Body of pancreas (tissue), 4 donors: Measurements from ENCODE around the gene ACSF3.

ENCODE experiments used
- POLR2A ChIP-seq, 3 donors: fragments of 450-650 bp; IDR thresholded peaks; one replicate each; pipeline ENCODE4 v1.6.1; 2016; ENCODE audit warnings: antibody characterized with exemption in 3 of 3, mild to moderate bottlenecking in 2 of 3
- TF ChIP-seq, protein P1 (sequence below), 7 experiments: fragments of 450-650 bp in 4 of 7; fragments of 200-600 bp in 3 of 7; sonication (generic) in 3 of 7; IDR thresholded peaks; one replicate each; pipeline ENCODE4 v1.5.1; 2016 to 2019; ENCODE audit warnings: antibody characterized with exemption in 7 of 7

DNA sequence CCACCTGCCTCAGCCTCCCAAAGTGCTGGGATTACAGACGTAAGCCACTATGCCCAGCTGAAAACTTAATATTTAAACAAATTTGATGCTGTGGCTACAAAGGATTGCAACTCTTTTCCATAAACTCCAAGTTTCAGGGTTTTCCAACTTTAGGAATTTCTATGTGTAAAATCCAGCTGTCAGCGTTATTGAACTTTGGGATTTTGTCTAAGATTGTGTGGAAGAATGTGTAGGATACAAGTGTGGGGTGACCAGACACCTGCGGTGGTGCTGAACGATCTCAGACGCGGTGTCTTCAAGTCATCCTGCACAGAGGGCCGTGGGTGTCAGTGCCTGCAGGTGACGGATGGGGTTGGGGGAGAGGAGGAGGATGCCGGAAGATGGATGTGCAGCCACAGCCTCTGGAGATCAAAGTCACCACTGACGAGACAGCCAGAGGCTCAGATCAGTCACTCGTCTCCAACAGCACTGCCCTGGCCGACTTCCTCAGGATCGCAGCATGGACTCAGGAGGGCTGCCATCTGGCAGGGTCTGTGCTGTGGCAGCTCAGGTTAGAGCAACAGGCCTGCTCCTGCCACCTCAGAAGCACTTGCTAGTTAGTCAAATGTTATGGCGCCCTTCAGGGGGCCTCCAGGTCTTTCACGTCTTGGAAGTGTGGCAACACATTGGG lies 13.0 kb downstream of the ACSF3 start:
- TF ChIP-seq, protein P1, sequence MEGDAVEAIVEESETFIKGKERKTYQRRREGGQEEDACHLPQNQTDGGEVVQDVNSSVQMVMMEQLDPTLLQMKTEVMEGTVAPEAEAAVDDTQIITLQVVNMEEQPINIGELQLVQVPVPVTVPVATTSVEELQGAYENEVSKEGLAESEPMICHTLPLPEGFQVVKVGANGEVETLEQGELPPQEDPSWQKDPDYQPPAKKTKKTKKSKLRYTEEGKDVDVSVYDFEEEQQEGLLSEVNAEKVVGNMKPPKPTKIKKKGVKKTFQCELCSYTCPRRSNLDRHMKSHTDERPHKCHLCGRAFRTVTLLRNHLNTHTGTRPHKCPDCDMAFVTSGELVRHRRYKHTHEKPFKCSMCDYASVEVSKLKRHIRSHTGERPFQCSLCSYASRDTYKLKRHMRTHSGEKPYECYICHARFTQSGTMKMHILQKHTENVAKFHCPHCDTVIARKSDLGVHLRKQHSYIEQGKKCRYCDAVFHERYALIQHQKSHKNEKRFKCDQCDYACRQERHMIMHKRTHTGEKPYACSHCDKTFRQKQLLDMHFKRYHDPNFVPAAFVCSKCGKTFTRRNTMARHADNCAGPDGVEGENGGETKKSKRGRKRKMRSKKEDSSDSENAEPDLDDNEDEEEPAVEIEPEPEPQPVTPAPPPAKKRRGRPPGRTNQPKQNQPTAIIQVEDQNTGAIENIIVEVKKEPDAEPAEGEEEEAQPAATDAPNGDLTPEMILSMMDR (IDR thresholded peaks at IDR 0.05), result no peak
- no peak for TF ChIP-seq POLR2A (IDR thresholded peaks at IDR 0.05)
